Central memory CD8-positive, alpha-beta T cell (primary cell): ENCODE results near the gene KCNH1.
"Not testable (repeated sequence)": the region's sequence is repeated elsewhere in the genome, so short reads cannot be mapped to it uniquely, and the experiment has no call there.

Experiments
- ATAC-seq: fragments of 150-1000 bp; cut with Tn5 transposase; replicated peaks from 2 replicates; pipeline ENCODE4 v1.10.0; 2022; ENCODE audit warnings: mild to moderate bottlenecking, moderate FRiP score, moderate number of reproducible peaks; ENCODE audit not compliant: poor library complexity, severe bottlenecking; ENCODE audit errors: extremely low read depth
- DNase-seq, 2 donors: peaks; one replicate each; pipeline ENCODE4 v3.0.0; 2021; ENCODE audit warnings: low spot score in 2 of 2
- H3K27ac Mint-ChIP-seq: one replicate; pipeline ENCODE4 v1.8.0; 2022; ENCODE audit warnings: low read depth, mild to moderate bottlenecking, moderate library complexity, mixed read lengths
- H3K27me3 Mint-ChIP-seq: one replicate; pipeline ENCODE4 v1.8.0; 2022; ENCODE audit warnings: mixed read lengths
- H3K36me3 Mint-ChIP-seq: one replicate; pipeline ENCODE4 v1.8.0; 2022; ENCODE audit warnings: mild to moderate bottlenecking, moderate library complexity, mixed read lengths; ENCODE audit not compliant: insufficient read depth
- H3K4me1 Mint-ChIP-seq: one replicate; pipeline ENCODE4 v1.8.0; 2022; ENCODE audit warnings: mixed read lengths
- H3K4me3 Mint-ChIP-seq: one replicate; pipeline ENCODE4 v1.8.0; 2022; ENCODE audit warnings: mild to moderate bottlenecking, moderate library complexity, mixed read lengths
- H3K9me3 Mint-ChIP-seq: one replicate; pipeline ENCODE4 v1.8.0; 2022; ENCODE audit warnings: mixed read lengths

Gene KCNH1

GRCh38 chr1:210978316-210978973 is 155.5 kb downstream of the KCNH1 start:
- Mint-ChIP-seq H3K4me3 (no peak overlapping the region), H3K27me3 (peaks cover 17% of the 10 kb centered on the region), H3K27ac (no peak overlapping the region), H3K9me3 (no peaks in the 10 kb centered on the region), H3K4me1 (no peaks in the 10 kb centered on the region), H3K36me3 (no peaks in the 10 kb centered on the region)
- ATAC-seq: no peak
- DNase-seq: no peak

- Mint-ChIP-seq H3K27me3 (peaks cover 16% of the 10 kb centered on the region), H3K9me3 (no peaks in the 10 kb centered on the region), H3K4me3 (no peak overlapping the region), H3K27ac (no peak overlapping the region), H3K4me1 (no peaks in the 10 kb centered on the region), H3K36me3 (peaks cover 2% of the 10 kb centered on the region)
- no peak for DNase-seq
- no peak for ATAC-seq
These were observed 182.7 kb downstream of the KCNH1 start for GRCh38 chr1:210951279-210951678.

GRCh38 chr1:210949940-210950546 is 183.9 kb downstream of the KCNH1 start:
- H3K9me3 Mint-ChIP-seq, H3K4me3 Mint-ChIP-seq, H3K27ac Mint-ChIP-seq, DNase-seq, H3K36me3 Mint-ChIP-seq, ATAC-seq, H3K4me1 Mint-ChIP-seq: not testable (repeated sequence)
- H3K27me3 Mint-ChIP-seq: peaks cover 20% of the 10 kb centered on the region

- ATAC-seq: no peak
- no peak for DNase-seq
- H3K27ac Mint-ChIP-seq: no peak overlapping the region
- no peaks in the 10 kb centered on the region for H3K4me1 Mint-ChIP-seq
- no peaks in the 10 kb centered on the region for H3K36me3 Mint-ChIP-seq
- peaks cover 20% of the 10 kb centered on the region for H3K27me3 Mint-ChIP-seq
- no peak overlapping the region for H3K4me3 Mint-ChIP-seq
- H3K9me3 Mint-ChIP-seq: no peaks in the 10 kb centered on the region
These were observed 184.5 kb downstream of the KCNH1 start for GRCh38 chr1:210949489-210949888.

- H3K9me3 Mint-ChIP-seq: no peaks in the 10 kb centered on the region
- ATAC-seq (no peak), DNase-seq (no peak)
- no peak overlapping the region for H3K27ac Mint-ChIP-seq
- peaks cover 20% of the 10 kb centered on the region for H3K27me3 Mint-ChIP-seq
- H3K36me3 Mint-ChIP-seq: no peaks in the 10 kb centered on the region
- H3K4me1 Mint-ChIP-seq: no peaks in the 10 kb centered on the region
- no peak overlapping the region for H3K4me3 Mint-ChIP-seq
These were observed 184.9 kb downstream of the KCNH1 start for GRCh38 chr1:210949039-210949438.

GRCh38 chr1:210944252-210944651 is 189.7 kb downstream of the KCNH1 start:
- Mint-ChIP-seq H3K27me3 (peaks cover 20% of the 10 kb centered on the region), H3K4me3 (no peak overlapping the region), H3K4me1 (no peaks in the 10 kb centered on the region), H3K27ac (no peak overlapping the region), H3K9me3 (no peaks in the 10 kb centered on the region), H3K36me3 (no peaks in the 10 kb centered on the region)
- ATAC-seq (no peak), DNase-seq (no peak)

- ATAC-seq: no peak
These were observed 191.4 kb downstream of the KCNH1 start for GRCh38 chr1:210942513-210942912.

GRCh38 chr1:210940081-210940617 is 193.8 kb downstream of the KCNH1 start:
- no peaks in the 10 kb centered on the region for H3K4me1 Mint-ChIP-seq
- no peak overlapping the region for H3K4me3 Mint-ChIP-seq
- no peak overlapping the region for H3K27ac Mint-ChIP-seq
- DNase-seq (no peak), ATAC-seq (no peak)
- H3K9me3 Mint-ChIP-seq: no peaks in the 10 kb centered on the region
- no peaks in the 10 kb centered on the region for H3K27me3 Mint-ChIP-seq
- no peaks in the 10 kb centered on the region for H3K36me3 Mint-ChIP-seq

More at GRCh38 chr1:210942513-210942912, 191.4 kb downstream of the KCNH1 start:
- H3K36me3 Mint-ChIP-seq: no peaks in the 10 kb centered on the region
- H3K4me3 Mint-ChIP-seq: no peak overlapping the region
- no peaks in the 10 kb centered on the region for H3K9me3 Mint-ChIP-seq
- H3K27me3 Mint-ChIP-seq: peaks cover 20% of the 10 kb centered on the region
- H3K27ac Mint-ChIP-seq: no peak overlapping the region
- H3K4me1 Mint-ChIP-seq: no peaks in the 10 kb centered on the region
- DNase-seq: no peak

- H3K27me3 Mint-ChIP-seq: no peaks in the 10 kb centered on the region
- no peaks in the 10 kb centered on the region for H3K4me1 Mint-ChIP-seq
- H3K27ac Mint-ChIP-seq: no peak overlapping the region
- no peaks in the 10 kb centered on the region for H3K36me3 Mint-ChIP-seq
- ATAC-seq: no peak
- no peaks in the 10 kb centered on the region for H3K9me3 Mint-ChIP-seq
- H3K4me3 Mint-ChIP-seq: no peak overlapping the region
- no peak for DNase-seq
These were observed 195.5 kb downstream of the KCNH1 start for GRCh38 chr1:210938416-210938925.

GRCh38 chr1:210937846-210938245 is 196.1 kb downstream of the KCNH1 start:
- no peak for DNase-seq
- no peak for ATAC-seq
- H3K9me3 Mint-ChIP-seq: no peaks in the 10 kb centered on the region
- no peak overlapping the region for H3K4me3 Mint-ChIP-seq
- H3K36me3 Mint-ChIP-seq: no peaks in the 10 kb centered on the region
- no peaks in the 10 kb centered on the region for H3K27me3 Mint-ChIP-seq
- H3K4me1 Mint-ChIP-seq: no peaks in the 10 kb centered on the region
- H3K27ac Mint-ChIP-seq: no peak overlapping the region

- Mint-ChIP-seq H3K4me3 (no peak overlapping the region), H3K9me3 (no peaks in the 10 kb centered on the region), H3K4me1 (no peaks in the 10 kb centered on the region), H3K27me3 (peaks cover 2% of the 10 kb centered on the region), H3K36me3 (no peaks in the 10 kb centered on the region), H3K27ac (no peak overlapping the region)
- ATAC-seq: no peak
- no peak for DNase-seq
These were observed 198.0 kb downstream of the KCNH1 start for GRCh38 chr1:210935905-210936304.

GRCh38 chr1:210932104-210932503 is 201.8 kb downstream of the KCNH1 start:
- H3K27ac Mint-ChIP-seq: no peak overlapping the region
- no peaks in the 10 kb centered on the region for H3K4me1 Mint-ChIP-seq
- H3K36me3 Mint-ChIP-seq: no peaks in the 10 kb centered on the region
- DNase-seq (no peak), ATAC-seq (no peak)
- H3K27me3 Mint-ChIP-seq: peaks cover 39% of the 10 kb centered on the region
- H3K4me3 Mint-ChIP-seq: no peak overlapping the region
- H3K9me3 Mint-ChIP-seq: no peaks in the 10 kb centered on the region

GRCh38 chr1:210922666-210923065 is 211.3 kb downstream of the KCNH1 start:
- no peak overlapping the region for H3K4me3 Mint-ChIP-seq
- H3K9me3 Mint-ChIP-seq: peaks cover 10% of the 10 kb centered on the region
- no peaks in the 10 kb centered on the region for H3K36me3 Mint-ChIP-seq
- ATAC-seq: no peak
- H3K27me3 Mint-ChIP-seq: peaks cover 47% of the 10 kb centered on the region
- H3K4me1 Mint-ChIP-seq: no peaks in the 10 kb centered on the region
- no peak overlapping the region for H3K27ac Mint-ChIP-seq
- no peak for DNase-seq
